ENCODE measurements around the gene DCUN1D4. TPM values are rescaled to one million over a fixed set of nuclear protein-coding genes. Genes with fewer than 3 reads are reported as not detected.
A peak's percentile ranks its signal among the peaks of the same experiment; 100 is the strongest.

DCUN1D4 gene
- total RNA-seq, 6 experiments from 2014 or later, result 41.0 to 55.1 (median 47.1) TPM

- Mint-ChIP-seq H3K9me3 (no peaks in the 10 kb centered on the region), H3K27me3 (ENCODE audit: insufficient read depth) (peaks cover 2% of the 10 kb centered on the region; the same call in 1 of the 2 replicates), H3K36me3 (ENCODE audit: low read depth) (peaks cover 14% of the 10 kb centered on the region), H3K27ac (no peak overlapping the region), H3K4me3 (no peak overlapping the region), H3K4me1 (ENCODE audit: low read depth) (no peaks in the 10 kb centered on the region; the same call in 1 of the 2 replicates)
- no peak for DNase-seq
- TF ChIP-seq CTCF (IDR thresholded peaks at IDR 0.05), result no peak
Measured at GRCh38 chr4:51918251-51918650, 75.3 kb downstream of the DCUN1D4 start.

DNA sequence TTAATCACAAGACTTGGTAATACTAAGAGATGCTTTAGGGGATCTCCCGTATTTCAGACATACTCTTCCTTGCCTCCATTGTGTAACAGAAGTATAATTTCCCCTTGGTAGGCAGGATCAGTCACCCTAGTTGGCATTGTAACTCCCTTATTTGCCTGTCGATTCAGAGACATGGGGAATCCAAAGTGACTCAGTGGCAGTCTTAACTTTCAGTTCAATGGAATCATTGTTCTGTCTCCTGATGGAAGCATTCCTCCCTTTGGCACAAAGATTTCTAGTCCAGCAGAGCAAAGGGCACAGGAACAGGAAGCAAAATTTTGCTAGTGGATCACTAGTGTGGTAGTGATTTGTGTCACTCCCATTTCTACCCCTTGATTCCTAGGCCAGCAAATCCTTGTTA lies 80.4 kb downstream of the DCUN1D4 start:
- Mint-ChIP-seq H3K9me3 (no peaks in the 10 kb centered on the region), H3K4me1 (ENCODE audit: low read depth) (no peaks in the 10 kb centered on the region; the same call in 1 of the 2 replicates), H3K36me3 (ENCODE audit: low read depth) (no peaks in the 10 kb centered on the region), H3K27ac (no peak overlapping the region), H3K4me3 (no peak overlapping the region), H3K27me3 (ENCODE audit: insufficient read depth) (peaks cover 8% of the 10 kb centered on the region)
- TF ChIP-seq CTCF (IDR thresholded peaks at IDR 0.05), result no peak
- DNase-seq, result no peak

DNA sequence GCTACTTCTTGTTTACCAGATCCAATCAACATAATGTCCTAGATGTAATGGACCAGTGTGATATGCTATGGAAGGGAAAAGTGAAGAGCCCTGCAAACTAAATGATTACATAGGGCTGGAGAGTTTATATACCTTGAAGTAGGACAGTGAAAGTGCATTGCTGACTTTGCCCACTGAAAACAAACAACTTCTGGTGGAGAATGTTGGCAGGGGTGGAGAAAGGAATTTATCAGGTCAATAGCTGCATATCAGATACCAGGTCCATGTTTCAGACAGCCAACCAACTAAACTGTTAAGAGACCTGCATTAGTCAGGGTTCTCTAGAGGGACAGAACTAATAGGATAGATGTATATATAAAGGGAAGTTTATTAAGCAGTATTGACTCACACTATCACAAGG lies 82.4 kb downstream of the DCUN1D4 start:
- Mint-ChIP-seq H3K4me3 (no peak overlapping the region), H3K4me1 (ENCODE audit: low read depth) (no peaks in the 10 kb centered on the region), H3K27me3 (ENCODE audit: insufficient read depth) (peaks cover 8% of the 10 kb centered on the region), H3K36me3 (ENCODE audit: low read depth) (no peaks in the 10 kb centered on the region), H3K27ac (no peak overlapping the region), H3K9me3 (no peaks in the 10 kb centered on the region)
- no peak for DNase-seq
- no peak for TF ChIP-seq CTCF (IDR thresholded peaks at IDR 0.05)

- Mint-ChIP-seq H3K4me3 (no peak overlapping the region), H3K27me3 (ENCODE audit: insufficient read depth) (peaks cover 12% of the 10 kb centered on the region), H3K36me3 (ENCODE audit: low read depth) (no peaks in the 10 kb centered on the region), H3K27ac (no peak overlapping the region), H3K4me1 (ENCODE audit: low read depth) (no peaks in the 10 kb centered on the region), H3K9me3 (no peaks in the 10 kb centered on the region)
- no peak for DNase-seq
- no peak for TF ChIP-seq CTCF (IDR thresholded peaks at IDR 0.05)
Measured at GRCh38 chr4:51930557-51930956, 87.6 kb downstream of the DCUN1D4 start.

- Mint-ChIP-seq H3K36me3 (ENCODE audit: low read depth) (no peaks in the 10 kb centered on the region), H3K9me3 (no peaks in the 10 kb centered on the region), H3K4me1 (ENCODE audit: low read depth) (no peaks in the 10 kb centered on the region), H3K4me3 (no peak overlapping the region), H3K27ac (no peak overlapping the region), H3K27me3 (ENCODE audit: insufficient read depth) (peaks cover 12% of the 10 kb centered on the region)
- DNase-seq, result no peak
- no peak for TF ChIP-seq CTCF (IDR thresholded peaks at IDR 0.05)
Measured at GRCh38 chr4:51931461-51931860, 88.5 kb downstream of the DCUN1D4 start.

DNA sequence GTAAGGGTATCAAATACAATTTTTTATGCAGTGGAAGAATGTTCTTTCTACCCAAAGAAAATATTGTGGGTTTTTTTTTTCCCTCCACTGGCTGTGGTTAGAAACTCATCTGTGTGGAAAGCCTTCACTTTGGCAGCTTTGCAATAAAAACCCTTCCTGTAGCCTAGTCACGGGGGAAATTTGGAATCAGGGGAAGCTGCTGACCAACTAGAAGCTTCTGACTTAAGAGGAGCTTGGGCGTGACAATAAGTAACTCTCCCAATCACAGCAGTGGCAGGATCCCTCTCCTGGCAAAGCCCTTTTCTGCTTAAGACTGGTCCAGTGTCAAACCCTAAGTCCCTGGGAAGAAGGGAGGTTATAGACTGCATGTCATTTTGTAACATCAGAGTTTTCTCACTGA lies 89.3 kb downstream of the DCUN1D4 start:
- Mint-ChIP-seq H3K4me3 (no peak overlapping the region), H3K27me3 (ENCODE audit: insufficient read depth) (peaks cover 12% of the 10 kb centered on the region), H3K4me1 (ENCODE audit: low read depth) (no peaks in the 10 kb centered on the region), H3K27ac (no peak overlapping the region), H3K36me3 (ENCODE audit: low read depth) (no peaks in the 10 kb centered on the region), H3K9me3 (no peaks in the 10 kb centered on the region)
- TF ChIP-seq CTCF (IDR thresholded peaks at IDR 0.05), result no peak
- peak; percentile 2 for DNase-seq

All from HFFc6 (cell line).